HFF-Myc (cell line): Measurements from ENCODE around the gene YIF1A.
"Not testable (repeated sequence)": the region's sequence is repeated elsewhere in the genome, so short reads cannot be mapped to it uniquely, and the experiment has no call there.

Experiments used
- DNase-seq: peaks from one replicate; pipeline ENCODE4 v3.0.0-alpha.2; 2011; ENCODE audit warnings: low read depth; ENCODE audit errors: extremely low read depth
- H3K4me3 ChIP-seq: replicated peaks from 2 replicates; pipeline ENCODE4 v1.5.1; 2011; ENCODE audit warnings: low read depth, mild to moderate bottlenecking, control low read depth, low read length
- CTCF ChIP-seq: IDR thresholded peaks from 2 replicates; pipeline ENCODE4 v1.5.1; 2012; ENCODE audit warnings: mild to moderate bottlenecking, low read depth, low read length, control low read depth; ENCODE audit errors: missing control alignments

YIF1A gene

GRCh38 chr11:66281776-66282467 is 7.0 kb downstream of the YIF1A start:
- DNase-seq, result no peak
- TF ChIP-seq CTCF, result no peak
- no peak overlapping the region for H3K4me3 ChIP-seq

GRCh38 chr11:66281001-66281400 is 7.9 kb downstream of the YIF1A start:
- no peak for TF ChIP-seq CTCF
- no peak for DNase-seq

GRCh38 chr11:66280428-66280827 is 8.5 kb downstream of the YIF1A start:
- no peak for DNase-seq
- TF ChIP-seq CTCF, result no peak
- H3K4me3 ChIP-seq, result no peak overlapping the region

More at GRCh38 chr11:66281001-66281400, 7.9 kb downstream of the YIF1A start:
- no peak overlapping the region for H3K4me3 ChIP-seq

- no peak overlapping the region for H3K4me3 ChIP-seq
- TF ChIP-seq CTCF, result no peak
- DNase-seq, result no peak
Observed at GRCh38 chr11:66279092-66279734, 9.7 kb downstream of the YIF1A start.

GRCh38 chr11:66278363-66279091 is 10.4 kb downstream of the YIF1A start:
- TF ChIP-seq CTCF, result no peak
- no peak overlapping the region for H3K4me3 ChIP-seq
- no peak for DNase-seq

GRCh38 chr11:66277471-66278362 is 11.2 kb downstream of the YIF1A start, which contains the start of gene CNIH2:
Gene CNIH2, plus strand, starts transcription at chr11:66278175. Its CDS starts 282 bp downstream, at chr11:66278457.
- no peak within 1 kb of the TSS for H3K4me3 ChIP-seq

GRCh38 chr11:66277064-66277463 is 11.9 kb downstream of the YIF1A start:
- H3K4me3 ChIP-seq, DNase-seq: not testable (repeated sequence)

More at GRCh38 chr11:66277471-66278362, 11.2 kb downstream of the YIF1A start, which contains the start of gene CNIH2:
- no peak for DNase-seq
- TF ChIP-seq CTCF, result no peak

- DNase-seq, H3K4me3 ChIP-seq: not testable (repeated sequence)
Observed at GRCh38 chr11:66276619-66277018, 12.3 kb downstream of the YIF1A start.
